GM19193 (cell line): ENCODE results near the gene PLEKHM2.

Source experiments
- POLR2A ChIP-seq: IDR thresholded peaks from 4 replicates; pipeline ENCODE4 v1.6.1; 2011; ENCODE audit not compliant: insufficient read depth, insufficient read length; ENCODE audit errors: extremely low read depth

Gene PLEKHM2

GRCh38 chr1:15736038-15736891 lies 52.1 kb downstream of the PLEKHM2 start, which contains the start of gene SLC25A34:
SLC25A34 (plus strand) TSS chr1:15736258; CDS start chr1:15736486, 228 bp downstream.
- TF ChIP-seq POLR2A, result no peak

DNA sequence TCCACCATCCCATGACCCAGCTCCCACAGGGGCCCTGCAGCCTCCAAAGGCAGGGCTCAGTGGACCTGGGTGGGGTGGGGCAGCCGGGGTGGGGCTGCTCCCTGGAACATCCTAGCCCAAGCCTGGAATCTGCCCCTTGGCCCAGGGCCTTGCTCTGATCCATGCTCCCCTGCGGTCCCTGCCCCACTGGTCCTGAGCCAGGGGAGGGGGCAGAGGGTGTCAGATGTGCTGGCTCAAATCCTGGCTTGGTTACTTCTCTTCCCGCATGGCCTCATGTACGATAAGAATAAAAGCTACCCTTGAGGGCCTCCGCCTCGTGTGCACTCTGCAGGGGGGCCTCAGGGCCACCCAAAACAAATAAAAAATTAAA lies 52.8 kb downstream of the PLEKHM2 start:
- TF ChIP-seq POLR2A, result no peak

GRCh38 chr1:15737324-15738319 lies 53.5 kb downstream of the PLEKHM2 start:
- no peak for TF ChIP-seq POLR2A

- no peak for TF ChIP-seq POLR2A
Observed at GRCh38 chr1:15738416-15739113, 54.4 kb downstream of the PLEKHM2 start.

- no peak for TF ChIP-seq POLR2A
Observed at GRCh38 chr1:15739259-15739658, 55.1 kb downstream of the PLEKHM2 start.

GRCh38 chr1:15739745-15740144 lies 55.6 kb downstream of the PLEKHM2 start:
- no peak for TF ChIP-seq POLR2A

- no peak for TF ChIP-seq POLR2A
Observed at GRCh38 chr1:15740924-15741850, 57.1 kb downstream of the PLEKHM2 start.

- TF ChIP-seq POLR2A, result no peak
Observed at GRCh38 chr1:15742339-15742801, 58.2 kb downstream of the PLEKHM2 start, which contains the start of gene TMEM82. TMEM82 (plus strand) TSS chr1:15742499; CDS start chr1:15742560, 61 bp downstream.

DNA sequence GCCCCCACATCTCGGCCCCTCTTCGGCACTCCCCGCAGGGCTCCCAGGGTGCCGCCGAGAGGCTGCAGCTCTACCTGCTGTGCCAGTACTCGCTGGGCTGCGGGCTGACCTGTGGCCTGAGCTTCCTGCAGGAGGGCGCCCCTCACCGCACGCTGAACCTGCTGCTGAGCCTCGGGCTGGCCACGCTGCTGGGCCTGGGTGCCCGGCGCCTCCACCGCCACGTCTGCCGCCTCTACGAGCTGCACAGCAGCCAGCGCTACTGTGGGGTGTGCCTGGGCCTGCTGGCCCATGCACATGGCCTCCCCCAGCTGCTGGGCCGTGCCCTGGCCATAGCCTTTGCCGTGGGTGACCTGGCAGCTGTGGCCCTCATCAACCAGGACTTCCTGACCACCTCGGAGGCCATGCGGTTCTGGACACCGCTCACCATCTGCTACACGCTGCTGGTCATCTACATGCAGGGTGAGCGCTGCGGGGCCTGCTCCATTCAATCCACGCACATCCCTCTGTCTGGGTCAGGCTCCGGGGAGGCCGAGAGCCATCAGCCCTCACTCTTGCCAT lies 60.1 kb downstream of the PLEKHM2 start:
- no peak for TF ChIP-seq POLR2A

DNA sequence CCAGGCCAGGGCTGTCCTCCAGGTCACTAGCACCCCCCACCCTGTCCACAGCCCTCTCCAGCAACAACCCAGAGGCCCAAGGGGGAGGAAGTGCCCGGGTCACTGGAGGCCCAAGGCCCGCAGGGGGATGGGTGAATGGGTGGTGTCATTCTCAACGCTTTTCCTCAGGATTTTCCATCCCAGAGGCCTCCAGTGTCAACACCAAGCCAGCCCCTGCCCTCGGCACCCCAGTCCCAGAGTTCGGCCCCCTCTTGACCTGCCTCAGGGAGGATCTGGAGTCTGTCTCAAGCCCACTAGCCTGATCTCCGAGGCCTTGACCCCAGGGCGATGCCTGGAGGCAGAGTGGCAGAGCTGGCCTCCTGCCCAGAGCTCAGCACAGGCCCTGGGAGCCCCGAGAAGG lies 63.3 kb downstream of the PLEKHM2 start:
- TF ChIP-seq POLR2A, result no peak

DNA sequence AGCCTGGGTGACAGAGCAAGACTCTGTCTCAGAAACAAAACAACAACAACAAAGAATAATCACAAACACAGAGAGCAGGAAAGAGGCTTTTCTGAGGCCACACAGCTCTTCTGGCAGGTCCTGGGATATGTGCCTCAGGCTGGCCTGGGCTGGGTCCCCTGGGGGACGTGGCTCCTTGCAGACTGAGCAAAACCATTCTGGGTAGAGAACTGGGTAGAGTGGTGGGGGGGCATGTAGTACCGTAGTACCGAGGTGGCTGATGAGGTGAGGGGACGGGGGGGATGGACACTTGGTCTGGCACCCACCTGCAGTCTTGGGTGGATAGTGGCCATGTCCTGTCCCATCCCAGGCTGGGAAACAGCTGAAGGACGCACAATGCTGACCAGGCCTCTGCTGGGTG lies 64.1 kb downstream of the PLEKHM2 start:
- TF ChIP-seq POLR2A, result no peak

- TF ChIP-seq POLR2A, result no peak
Observed at GRCh38 chr1:15748690-15749398, 64.7 kb downstream of the PLEKHM2 start.
